Cardiac fibroblast (primary cell): ENCODE data around the gene HSPG2.
A peak's percentile ranks its signal among the peaks of the same experiment; 100 is the strongest.
"Not testable (repeated sequence)": the region's sequence is repeated elsewhere in the genome, so short reads cannot be mapped to it uniquely, and the experiment has no call there.

Source experiments
- DNase-seq, 2 donors: peaks; one replicate each; pipeline versions ENCODE4 v3.0.0 to v3.0.0-alpha.2; 2010; ENCODE audit warnings: low read depth in 2 of 2
- H3K4me3 ChIP-seq, 2 donors: replicated peaks in 1 of 2; 1 replicate in 1 of 2; 2 replicates in 1 of 2; pipeline ENCODE4 v1.5.1; 2011; ENCODE audit warnings: low read depth in 2 of 2, low read length in 2 of 2, mild to moderate bottlenecking in 2 of 2, moderate library complexity in 1 of 2
- TF ChIP-seq, protein P1 (sequence below): IDR thresholded peaks from one replicate; pipeline ENCODE4 v1.5.1; 2011; ENCODE audit warnings: low read depth, mild to moderate bottlenecking, low read length, inconsistent platforms

HSPG2 gene

DNA sequence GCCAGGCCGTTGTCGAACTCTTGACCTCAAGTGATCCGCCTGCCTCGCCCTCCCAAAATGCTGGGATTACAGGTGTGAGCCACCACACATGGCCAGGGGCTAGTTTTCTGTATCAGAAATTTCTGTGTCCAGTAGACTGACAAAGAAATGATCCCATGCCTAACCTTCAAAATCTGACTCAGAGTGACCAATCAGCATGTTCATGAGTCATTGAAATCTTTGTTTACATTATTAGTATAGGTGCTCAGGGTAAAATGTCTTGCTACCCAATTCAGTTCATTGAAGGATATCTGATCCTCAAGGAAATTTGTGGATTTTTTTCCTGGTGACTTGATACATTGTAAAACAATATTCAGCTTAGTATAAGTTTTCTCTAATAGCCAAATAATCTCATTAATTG lies 136.0 kb downstream of the HSPG2 start:
- TF ChIP-seq, protein P1, sequence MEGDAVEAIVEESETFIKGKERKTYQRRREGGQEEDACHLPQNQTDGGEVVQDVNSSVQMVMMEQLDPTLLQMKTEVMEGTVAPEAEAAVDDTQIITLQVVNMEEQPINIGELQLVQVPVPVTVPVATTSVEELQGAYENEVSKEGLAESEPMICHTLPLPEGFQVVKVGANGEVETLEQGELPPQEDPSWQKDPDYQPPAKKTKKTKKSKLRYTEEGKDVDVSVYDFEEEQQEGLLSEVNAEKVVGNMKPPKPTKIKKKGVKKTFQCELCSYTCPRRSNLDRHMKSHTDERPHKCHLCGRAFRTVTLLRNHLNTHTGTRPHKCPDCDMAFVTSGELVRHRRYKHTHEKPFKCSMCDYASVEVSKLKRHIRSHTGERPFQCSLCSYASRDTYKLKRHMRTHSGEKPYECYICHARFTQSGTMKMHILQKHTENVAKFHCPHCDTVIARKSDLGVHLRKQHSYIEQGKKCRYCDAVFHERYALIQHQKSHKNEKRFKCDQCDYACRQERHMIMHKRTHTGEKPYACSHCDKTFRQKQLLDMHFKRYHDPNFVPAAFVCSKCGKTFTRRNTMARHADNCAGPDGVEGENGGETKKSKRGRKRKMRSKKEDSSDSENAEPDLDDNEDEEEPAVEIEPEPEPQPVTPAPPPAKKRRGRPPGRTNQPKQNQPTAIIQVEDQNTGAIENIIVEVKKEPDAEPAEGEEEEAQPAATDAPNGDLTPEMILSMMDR: no peak
- no peak overlapping the region for H3K4me3 ChIP-seq
- peak in 1 of 2 donors; percentile 56 for DNase-seq

DNA sequence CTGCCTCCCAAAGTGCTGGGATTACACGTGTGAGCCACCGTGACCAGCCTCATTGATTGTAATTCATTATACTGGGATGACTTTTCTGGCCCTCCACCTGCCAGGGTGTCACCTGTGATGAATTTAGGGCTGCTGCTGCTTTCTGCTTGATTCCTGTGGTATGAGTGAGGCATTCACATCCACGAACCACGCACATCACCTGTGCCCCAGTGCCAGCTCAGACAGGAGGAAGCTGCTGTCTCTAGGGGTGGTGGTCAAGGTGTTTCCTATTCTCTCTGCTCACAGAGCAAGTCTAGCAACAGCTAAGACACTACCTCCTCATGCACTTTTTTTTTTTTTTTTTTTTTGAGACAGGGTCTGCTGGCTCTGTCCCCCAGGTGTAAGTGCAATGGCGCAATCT lies 137.4 kb downstream of the HSPG2 start:
- TF ChIP-seq, protein P1: no peak
- no peak overlapping the region for H3K4me3 ChIP-seq
- DNase-seq: no peak

DNA sequence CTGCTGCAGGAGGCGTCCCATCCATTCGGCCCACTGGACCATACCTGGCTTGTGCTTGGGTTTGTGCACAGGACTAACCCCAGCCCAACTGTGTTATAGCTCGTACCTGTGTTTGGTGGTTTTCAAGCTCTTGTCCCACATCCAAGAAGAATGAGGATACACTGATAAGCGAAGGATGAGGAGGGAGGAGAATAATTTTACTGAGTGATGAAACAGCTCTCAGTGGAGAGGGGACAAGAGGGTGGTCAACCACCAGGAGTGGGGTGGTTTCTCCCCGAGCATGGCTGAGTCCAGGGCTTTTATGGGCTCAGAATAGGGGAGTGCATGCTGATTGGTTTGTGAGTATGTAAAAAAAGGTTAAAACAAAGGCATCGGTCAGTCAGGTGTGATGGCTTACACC lies 142.0 kb downstream of the HSPG2 start:
- no peak for DNase-seq
- TF ChIP-seq, protein P1: no peak
- H3K4me3 ChIP-seq: no peak overlapping the region

DNA sequence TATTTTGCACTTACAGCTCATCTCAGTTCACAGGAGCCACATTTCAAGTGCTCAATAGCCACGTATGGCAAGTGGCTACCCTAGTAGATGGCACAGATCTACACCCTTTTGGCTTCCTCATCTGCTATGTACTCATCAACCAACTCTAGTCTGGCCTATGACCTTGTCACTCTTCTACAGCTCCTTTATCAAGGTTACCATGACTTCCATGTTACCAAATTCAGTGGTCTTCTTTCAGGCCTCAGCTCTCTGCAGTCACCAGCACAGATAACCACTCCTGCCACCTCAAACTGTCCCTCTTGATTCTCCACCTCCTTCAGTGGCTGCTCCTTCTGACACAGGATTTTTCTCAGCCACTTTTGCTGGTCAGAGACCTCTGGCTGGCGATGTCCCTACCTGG lies 142.5 kb downstream of the HSPG2 start:
- DNase-seq: no peak
- TF ChIP-seq, protein P1: no peak
- no peak overlapping the region for H3K4me3 ChIP-seq

DNA sequence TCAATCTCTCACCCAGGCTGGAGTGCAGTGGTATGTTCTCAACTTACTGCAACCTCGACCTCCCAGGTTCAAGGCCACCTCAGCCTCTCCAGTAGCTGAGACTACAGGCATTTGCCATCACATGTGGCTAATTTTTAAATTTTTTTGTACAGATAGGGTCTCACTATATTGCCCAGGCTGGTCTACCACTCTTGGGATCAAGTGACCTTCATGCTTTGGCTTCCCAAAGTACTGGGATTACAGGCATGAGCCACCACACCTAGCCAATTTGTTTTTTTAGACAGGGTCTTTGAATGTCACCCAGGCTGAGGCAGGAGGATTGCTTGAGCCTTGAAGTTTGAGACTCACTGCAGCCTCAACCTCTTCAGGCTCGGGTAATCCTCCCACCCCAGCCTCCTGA lies 144.0 kb downstream of the HSPG2 start:
- TF ChIP-seq, protein P1: no peak
- H3K4me3 ChIP-seq: no peak overlapping the region

DNA sequence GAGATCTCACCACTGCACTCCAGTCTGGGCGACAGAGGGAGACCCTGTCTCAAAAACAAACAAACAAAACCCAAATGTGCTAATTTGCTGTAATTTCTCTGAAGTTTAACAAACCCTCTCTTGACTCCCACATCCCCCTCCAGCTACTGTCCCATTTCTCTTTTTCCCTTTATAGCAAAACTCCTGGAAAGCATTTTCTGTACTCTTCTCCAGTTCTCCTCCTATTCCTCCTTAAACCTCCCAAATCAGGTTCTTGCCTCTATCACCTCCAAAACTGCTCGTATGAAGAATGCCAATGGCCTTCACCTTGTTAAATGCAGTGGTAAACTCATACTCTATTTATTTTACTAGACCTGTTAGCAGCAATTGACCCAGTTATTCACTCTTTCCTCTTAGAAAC lies 150.5 kb downstream of the HSPG2 start:
- no peak for DNase-seq
- TF ChIP-seq, protein P1: no peak

More for the DNA sequence above, 144.0 kb downstream of the HSPG2 start:
- no peak for DNase-seq

DNA sequence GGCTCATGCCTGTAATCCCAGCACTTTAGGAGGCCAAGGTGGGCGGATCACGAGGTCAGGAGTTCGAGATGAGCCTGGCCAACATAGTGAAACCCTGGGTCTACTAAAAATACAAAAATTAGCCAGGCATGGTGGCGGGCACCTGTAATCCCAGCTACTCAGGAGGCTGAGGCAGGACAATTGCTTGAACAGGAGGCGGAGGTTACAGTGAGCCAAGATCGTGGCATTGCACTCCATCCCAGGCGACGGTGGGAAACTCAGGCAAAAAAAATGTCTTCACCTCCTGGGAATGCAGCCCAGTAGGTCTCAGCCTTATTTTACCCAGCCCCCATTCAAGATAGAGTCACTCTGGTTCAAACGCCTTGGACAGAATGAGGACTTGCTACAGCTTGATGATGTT lies 151.3 kb downstream of the HSPG2 start:
- DNase-seq, H3K4me3 ChIP-seq: not testable (repeated sequence)

More for the DNA sequence above, 150.5 kb downstream of the HSPG2 start:
- no peak overlapping the region for H3K4me3 ChIP-seq
